ENCODE data around the gene ASCL2. TPM values are rescaled to one million over a fixed set of nuclear protein-coding genes. Genes with fewer than 3 reads are reported as not detected.

Gene ASCL2
- total and polyA plus RNA-seq, 3 donors from 2014 or later, result 1.3 to 5.8 (median 4.8) TPM

DNA sequence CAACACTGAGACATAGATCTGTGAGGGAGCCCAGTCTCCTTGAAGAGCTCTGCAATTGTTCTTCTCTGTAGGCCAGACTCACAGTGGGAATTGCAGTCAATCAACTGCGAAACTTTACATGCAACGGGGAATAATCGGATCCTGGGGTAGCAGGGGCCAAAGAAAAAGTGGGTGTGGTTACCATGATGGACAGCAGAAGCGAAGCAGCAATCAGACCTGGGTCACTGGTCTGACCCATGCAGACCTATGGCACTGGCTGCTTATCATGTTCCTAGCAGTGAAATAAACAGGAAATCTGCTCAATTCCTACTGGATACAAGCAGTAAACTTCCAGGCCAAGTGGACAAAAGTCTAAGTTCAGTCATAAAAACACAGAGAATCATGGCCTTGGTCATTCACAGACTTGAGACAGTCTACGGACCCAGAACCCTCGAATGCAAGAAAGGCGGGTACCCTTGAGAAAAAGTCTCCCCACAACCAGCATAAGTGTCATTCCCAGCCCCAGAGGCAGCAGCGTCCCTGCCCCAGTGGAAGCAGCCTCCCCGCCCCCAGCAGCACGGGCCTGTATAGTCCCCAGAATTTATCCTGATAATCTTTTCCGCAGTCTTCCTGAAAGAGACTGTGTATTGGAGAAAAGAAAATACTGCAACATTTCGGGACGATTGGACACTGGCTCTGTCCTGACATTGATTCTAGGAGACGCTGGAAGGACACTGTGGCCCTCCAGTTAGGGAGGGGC, 34.6 kb downstream of the ASCL2 start:
- intact Hi-C loops (cut with DNase I; ENCODE audit: low total_unique reads), result no loop called here
- 85 to 95% methylated on average over 14 of the region's 14 CpGs for WGBS, 2 donors
- Histone ChIP-seq H3K9me3 (no peaks in the 10 kb centered on the region), H3K27ac (no peak overlapping the region), H3K36me3 (ENCODE audit: low read depth, missing control alignments) (no peaks in the 10 kb centered on the region), H3K4me1 (no peaks in the 10 kb centered on the region), H3K27me3 (no peaks in the 10 kb centered on the region), H3K4me3 (no peak overlapping the region)
- TF ChIP-seq POLR2A (IDR thresholded peaks at IDR 0.05), result no peak
- TF ChIP-seq, protein P1, sequence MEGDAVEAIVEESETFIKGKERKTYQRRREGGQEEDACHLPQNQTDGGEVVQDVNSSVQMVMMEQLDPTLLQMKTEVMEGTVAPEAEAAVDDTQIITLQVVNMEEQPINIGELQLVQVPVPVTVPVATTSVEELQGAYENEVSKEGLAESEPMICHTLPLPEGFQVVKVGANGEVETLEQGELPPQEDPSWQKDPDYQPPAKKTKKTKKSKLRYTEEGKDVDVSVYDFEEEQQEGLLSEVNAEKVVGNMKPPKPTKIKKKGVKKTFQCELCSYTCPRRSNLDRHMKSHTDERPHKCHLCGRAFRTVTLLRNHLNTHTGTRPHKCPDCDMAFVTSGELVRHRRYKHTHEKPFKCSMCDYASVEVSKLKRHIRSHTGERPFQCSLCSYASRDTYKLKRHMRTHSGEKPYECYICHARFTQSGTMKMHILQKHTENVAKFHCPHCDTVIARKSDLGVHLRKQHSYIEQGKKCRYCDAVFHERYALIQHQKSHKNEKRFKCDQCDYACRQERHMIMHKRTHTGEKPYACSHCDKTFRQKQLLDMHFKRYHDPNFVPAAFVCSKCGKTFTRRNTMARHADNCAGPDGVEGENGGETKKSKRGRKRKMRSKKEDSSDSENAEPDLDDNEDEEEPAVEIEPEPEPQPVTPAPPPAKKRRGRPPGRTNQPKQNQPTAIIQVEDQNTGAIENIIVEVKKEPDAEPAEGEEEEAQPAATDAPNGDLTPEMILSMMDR (IDR thresholded peaks at IDR 0.05), result no peak
- DNase-seq, result no peak

DNA sequence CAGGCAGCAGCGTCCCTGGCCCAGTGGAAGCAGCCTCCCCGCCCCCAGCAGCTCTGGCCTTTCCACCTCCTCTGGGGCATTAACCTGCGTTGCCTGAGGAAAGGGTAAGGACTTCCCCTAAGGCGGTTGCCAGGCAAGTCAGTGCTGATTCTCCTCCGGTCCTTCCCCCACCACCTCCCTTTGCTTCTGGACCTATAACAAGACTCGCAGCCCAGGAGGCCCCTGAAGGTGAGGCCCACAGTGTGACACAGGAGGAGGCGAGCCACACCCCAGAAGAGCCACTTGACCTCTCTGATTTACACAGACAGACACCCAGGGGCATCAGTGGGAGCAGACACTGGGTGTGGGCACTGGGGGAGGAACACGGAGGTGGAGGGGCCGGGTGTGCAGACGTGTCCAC, 35.4 kb downstream of the ASCL2 start:
- Histone ChIP-seq H3K36me3 (ENCODE audit: low read depth, missing control alignments) (no peaks in the 10 kb centered on the region), H3K4me1 (no peaks in the 10 kb centered on the region), H3K4me3 (no peak overlapping the region), H3K27me3 (no peaks in the 10 kb centered on the region), H3K9me3 (no peaks in the 10 kb centered on the region), H3K27ac (no peak overlapping the region)
- intact Hi-C loops (cut with DNase I; ENCODE audit: low total_unique reads), result no loop called here
- TF ChIP-seq POLR2A (IDR thresholded peaks at IDR 0.05), result no peak
- TF ChIP-seq, protein P1 (IDR thresholded peaks at IDR 0.05), result no peak
- no peak for DNase-seq
- WGBS, 2 donors, result 86 to 89% methylated on average over 8 to 10 of the region's 10 CpGs

DNA sequence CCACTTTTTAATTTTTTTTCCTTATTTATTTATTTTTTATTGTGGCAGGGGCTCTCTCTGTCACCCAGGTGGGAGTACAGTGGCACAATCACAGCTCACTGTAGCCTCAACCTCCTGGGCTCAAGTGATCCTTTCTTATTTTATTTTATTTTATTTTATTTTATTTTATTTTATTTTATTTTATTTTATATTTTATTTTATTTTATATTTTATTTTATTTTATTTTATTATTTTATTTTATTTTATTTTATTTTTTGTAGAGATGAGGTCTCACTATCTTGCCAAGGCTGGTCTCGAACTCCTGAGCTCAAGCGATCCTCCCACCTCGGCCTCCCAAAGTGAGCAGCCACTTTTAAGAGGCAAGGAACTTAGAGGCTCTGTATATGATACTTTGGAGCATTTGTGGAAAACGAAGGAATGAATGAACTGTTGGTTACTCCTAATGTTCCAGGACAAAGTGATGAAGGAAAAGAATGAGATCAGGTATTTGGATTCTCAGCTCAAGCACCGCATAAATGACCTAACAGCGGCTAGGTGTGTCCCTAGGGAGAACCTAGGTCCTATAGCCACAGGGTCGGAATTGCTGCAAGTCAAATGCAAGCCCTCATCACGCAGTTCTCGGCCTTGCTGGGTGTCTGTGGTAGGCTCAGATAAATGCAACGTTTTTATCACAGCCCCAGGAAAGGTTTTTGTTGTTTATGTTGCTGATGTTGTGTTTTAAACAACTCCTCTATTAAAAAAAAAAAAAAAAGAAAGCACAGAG, 36.5 kb downstream of the ASCL2 start:
- Histone ChIP-seq H3K27me3 (no peaks in the 10 kb centered on the region), H3K4me3 (no peak overlapping the region), H3K36me3 (ENCODE audit: low read depth, missing control alignments) (no peaks in the 10 kb centered on the region), H3K9me3 (no peaks in the 10 kb centered on the region), H3K4me1 (no peaks in the 10 kb centered on the region), H3K27ac (no peak overlapping the region)
- no peak for DNase-seq
- 91 to 94% methylated on average over 10 of the region's 10 CpGs for WGBS, 2 donors
- TF ChIP-seq POLR2A (IDR thresholded peaks at IDR 0.05), result no peak
- TF ChIP-seq, protein P1 (IDR thresholded peaks at IDR 0.05), result no peak
- intact Hi-C loops (cut with DNase I; ENCODE audit: low total_unique reads), result no loop called here

DNA sequence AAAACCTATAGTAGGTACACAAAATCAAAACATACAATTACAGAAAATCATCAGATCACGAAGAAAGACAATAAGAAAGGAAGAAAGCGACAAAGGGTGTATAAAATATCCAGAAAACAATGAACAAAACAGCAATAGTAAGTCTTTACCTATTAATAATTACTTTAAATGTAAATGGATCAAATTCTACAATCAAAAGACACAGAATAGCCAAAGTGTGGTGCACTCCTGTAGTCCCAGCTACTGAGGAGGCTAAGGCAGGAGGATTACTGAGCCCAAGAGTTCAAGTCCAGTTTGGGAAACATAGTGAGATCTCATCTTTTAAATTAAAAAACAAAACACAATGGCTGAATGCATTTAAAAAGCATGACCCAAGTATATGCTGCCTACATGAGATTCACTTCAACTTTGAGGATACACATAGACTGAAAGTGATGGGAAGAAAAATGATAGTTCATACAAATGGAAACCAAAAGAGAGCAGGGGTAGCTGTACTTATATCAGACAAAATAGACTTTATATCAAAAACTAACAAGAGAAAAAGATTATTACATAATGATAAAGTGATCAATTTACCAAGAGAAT, 40.6 kb downstream of the ASCL2 start:
- DNase-seq, result no peak
- no peaks in the 10 kb centered on the region for H3K4me1 ChIP-seq
- 87 to 96% methylated on average over 2 of the region's 2 CpGs for WGBS, 2 donors
- H3K4me3 ChIP-seq, result no peak overlapping the region
- no peaks in the 10 kb centered on the region for H3K27me3 ChIP-seq
- H3K36me3 ChIP-seq (ENCODE audit: low read depth, missing control alignments), result no peaks in the 10 kb centered on the region
- H3K27ac ChIP-seq, result no peak overlapping the region
- no peaks in the 10 kb centered on the region for H3K9me3 ChIP-seq
- no peak for TF ChIP-seq POLR2A (IDR thresholded peaks at IDR 0.05)
- TF ChIP-seq, protein P1 (IDR thresholded peaks at IDR 0.05), result no peak
- intact Hi-C loops (cut with DNase I; ENCODE audit: low total_unique reads), result no loop called here
